T-cell (primary cell): ENCODE measurements around the gene MS4A1. TPM values are rescaled to one million over a fixed set of nuclear protein-coding genes. Genes with fewer than 3 reads are reported as not detected.
A peak's percentile ranks its signal among the peaks of the same experiment; 100 is the strongest.

Source experiments
- ATAC-seq, 4 experiments: fragments of 200-7000 bp in 3 of 4; fragments of 150-1000 bp in 1 of 4; cut with Tn5 transposase; replicated peaks in 1 of 4; 1 replicate in 3 of 4; 2 replicates in 1 of 4; pipeline ENCODE4 v1.10.0; 2021; ENCODE audit warnings: moderate library complexity in 3 of 4, mild to moderate bottlenecking in 2 of 4, moderate number of reproducible peaks in 1 of 4
- CTCF ChIA-PET, 2 donors: fragments of 300-600 bp; sonication (Branson Sonifier 250); formaldehyde crosslinking; loops; one replicate each; lab custom pipeline; 2022; ENCODE audit warnings: antibody characterized with exemption in 2 of 2; lab: Charles Lee
- POLR2A ChIA-PET, 2 donors: fragments of 300-600 bp; sonication (Branson Sonifier 250); formaldehyde crosslinking; loops; one replicate each; lab custom pipeline; 2022; ENCODE audit warnings: antibody characterized with exemption in 2 of 2; lab: Charles Lee
- DNase-seq, 35 experiments: peaks; one replicate each; pipeline versions ENCODE4 v3.0.0 to v3.0.0-alpha.2; 2013 to 2023
- H3K27ac ChIP-seq: one replicate; pipeline ENCODE4 v1.5.1; 2013; ENCODE audit warnings: low read length
- H3K27me3 ChIP-seq, 2 experiments: replicated peaks in 1 of 2; 1 replicate in 1 of 2; 2 replicates in 1 of 2; pipeline versions ENCODE4 v1.6.1 to v1.7.0; 2013; ENCODE audit warnings: low read length in 1 of 2, mixed read lengths in 1 of 2; ENCODE audit not compliant: control insufficient read depth in 2 of 2, insufficient read depth in 2 of 2; ENCODE audit errors: extremely low read depth in 1 of 2
- H3K36me3 ChIP-seq, 2 donors: 1 replicate in 1 of 2; 2 replicates in 1 of 2; pipeline versions ENCODE4 v1.6.1 to v1.7.0; 2013; ENCODE audit warnings: low read length in 1 of 2; ENCODE audit not compliant: control insufficient read depth in 2 of 2, insufficient read depth in 1 of 2; ENCODE audit errors: extremely low read depth in 1 of 2
- H3K4me1 ChIP-seq, 2 experiments: 1 replicate in 1 of 2; 2 replicates in 1 of 2; pipeline versions ENCODE4 v1.6.1 to v1.7.0; 2013; ENCODE audit warnings: low read length in 2 of 2, mixed read lengths in 1 of 2; ENCODE audit not compliant: insufficient read depth in 2 of 2, control insufficient read depth in 1 of 2; ENCODE audit errors: extremely low read depth in 1 of 2
- H3K4me3 ChIP-seq, 2 donors: 1 replicate in 1 of 2; 2 replicates in 1 of 2; pipeline versions ENCODE4 v1.5.1 to v1.7.0; 2013; ENCODE audit warnings: mild to moderate bottlenecking in 2 of 2, low read length in 1 of 2, moderate library complexity in 1 of 2; ENCODE audit not compliant: control insufficient read depth in 1 of 2; ENCODE audit errors: extremely low read depth in 1 of 2
- H3K9me3 ChIP-seq: 2 replicates; pipeline ENCODE4 v1.7.0; 2013
- H3K27ac Mint-ChIP-seq, 2 donors: one replicate each; pipeline ENCODE4 v1.8.0; 2020 to 2021; ENCODE audit warnings: mild to moderate bottlenecking in 2 of 2, mixed read lengths in 2 of 2
- H3K27me3 Mint-ChIP-seq, 2 donors: one replicate each; pipeline ENCODE4 v1.8.0; 2021 to 2022; ENCODE audit warnings: mixed read lengths in 2 of 2
- H3K36me3 Mint-ChIP-seq: one replicate; pipeline ENCODE4 v1.8.0; 2021; ENCODE audit warnings: mixed read lengths
- H3K4me1 Mint-ChIP-seq, 3 donors: one replicate each; pipeline ENCODE4 v1.8.0; 2020 to 2022; ENCODE audit warnings: mixed read lengths in 3 of 3, mild to moderate bottlenecking in 1 of 3
- H3K4me3 Mint-ChIP-seq, 3 donors: one replicate each; pipeline ENCODE4 v1.8.0; 2020 to 2022; ENCODE audit warnings: mild to moderate bottlenecking in 3 of 3, mixed read lengths in 3 of 3, moderate library complexity in 3 of 3
- H3K9me3 Mint-ChIP-seq, 3 donors: one replicate each; pipeline ENCODE4 v1.8.0; 2020 to 2022; ENCODE audit warnings: mixed read lengths in 3 of 3
- WGBS: methylation state at CpG from one replicate; pipeline ENCODE4 v1.1.5; 2013; ENCODE audit warnings: missing lambda C conversion rate; ENCODE audit not compliant: insufficient coverage; 5-methylcytosine and 5-hydroxymethylcytosine counted together
- total RNA-seq, 35 experiments: library from RNA in 6 of 35; stranded (reverse) in 6 of 35; fragments of 120-200 nt in 1 of 35; gene quantifications; one replicate each; pipeline versions ENCODE4 v1.2.1 to v1.2.4 and lab custom pipeline; 2013 to 2026

The MS4A1 gene
- total RNA-seq, 5 donors from 2014 or later (not counting 1 experiment from before 2014, with no cell fraction given): 5.6 to 54.1 (median 14.5) TPM

GRCh38 chr11:60493454-60493853, 37.8 kb downstream of the MS4A1 start:
- ChIA-PET POLR2A (interaction anchor here in 1 of 2 donors (0.6 kb wide), 1 partner anchor 87 kb away, joined by 3 read pairs; no protein-coding TSS in a partner anchor), CTCF (no interaction called here)
- Histone ChIP-seq H3K27ac (no peak overlapping the region), H3K36me3 (no peaks in the 10 kb centered on the region), H3K4me3 (no peak overlapping the region), H3K4me1 (no peaks in the 10 kb centered on the region), H3K9me3 (no peaks in the 10 kb centered on the region), H3K27me3 (peaks cover 0 to 2% of the 10 kb centered on the region in 2 experiments)
- peaks cover 16 to 21% of the 10 kb centered on the region in 2 donors for H3K27me3 Mint-ChIP-seq
- WGBS: no CpG with 5 or more reads among the region's 2 CpGs
- DNase-seq: no peak
- H3K4me3 Mint-ChIP-seq: no peak overlapping the region
- no peaks in the 10 kb centered on the region for H3K36me3 Mint-ChIP-seq
- no peak for ATAC-seq
- H3K27ac Mint-ChIP-seq: no peak overlapping the region
- H3K4me1 Mint-ChIP-seq: no peaks in the 10 kb centered on the region
- H3K9me3 Mint-ChIP-seq: no peaks in the 10 kb centered on the region

- H3K27me3 ChIP-seq: no peaks in the 10 kb centered on the region
- H3K27ac Mint-ChIP-seq: no peak overlapping the region
- ATAC-seq (no peak), DNase-seq (no peak)
- ChIA-PET CTCF (no interaction called here), POLR2A (no interaction called here)
- H3K4me3 Mint-ChIP-seq: no peak overlapping the region
- no peaks in the 10 kb centered on the region for H3K9me3 Mint-ChIP-seq
- H3K27ac ChIP-seq: no peak overlapping the region
- no peaks in the 10 kb centered on the region for H3K4me1 ChIP-seq
- H3K4me3 ChIP-seq: no peak overlapping the region
- no peaks in the 10 kb centered on the region for H3K9me3 ChIP-seq
- 50% methylated on average over 1 of the region's 2 CpGs for WGBS
- no peaks in the 10 kb centered on the region for H3K36me3 Mint-ChIP-seq
- peaks cover 9 to 11% of the 10 kb centered on the region in 2 donors for H3K27me3 Mint-ChIP-seq
- no peaks in the 10 kb centered on the region for H3K36me3 ChIP-seq
- no peaks in the 10 kb centered on the region for H3K4me1 Mint-ChIP-seq
Observed at GRCh38 chr11:60498399-60498798, 42.8 kb downstream of the MS4A1 start.

- 7% methylated on average over 1 of the region's 4 CpGs for WGBS
- Histone ChIP-seq H3K4me3 (no peak overlapping the region), H3K4me1 (no peaks in the 10 kb centered on the region), H3K36me3 (no peaks in the 10 kb centered on the region), H3K27me3 (no peaks in the 10 kb centered on the region), H3K9me3 (no peaks in the 10 kb centered on the region), H3K27ac (no peak overlapping the region)
- H3K4me3 Mint-ChIP-seq: no peak overlapping the region
- no peak overlapping the region for H3K27ac Mint-ChIP-seq
- peaks cover 9 to 11% of the 10 kb centered on the region in 2 donors for H3K27me3 Mint-ChIP-seq
- ATAC-seq (no peak), DNase-seq (no peak)
- peaks cover 0 to 2% (median 1%) of the 10 kb centered on the region in 3 donors for H3K4me1 Mint-ChIP-seq
- ChIA-PET POLR2A (no interaction called here), CTCF (no interaction called here)
- H3K9me3 Mint-ChIP-seq: no peaks in the 10 kb centered on the region
- H3K36me3 Mint-ChIP-seq: no peaks in the 10 kb centered on the region
Observed at GRCh38 chr11:60498853-60499252, 43.2 kb downstream of the MS4A1 start.

GRCh38 chr11:60500276-60500910, 44.7 kb downstream of the MS4A1 start:
- ATAC-seq (no peak), DNase-seq (no peak)
- ChIA-PET CTCF (interaction anchor here in 1 of 2 donors (1.1 kb wide), 1 partner anchor 29 kb away, joined by 3 read pairs; no protein-coding TSS in a partner anchor), POLR2A (no interaction called here)
- Mint-ChIP-seq H3K4me1 (peaks cover 7 to 14% (median 11%) of the 10 kb centered on the region in 3 donors), H3K36me3 (no peaks in the 10 kb centered on the region), H3K27me3 (peaks cover 6 to 9% of the 10 kb centered on the region in 2 donors), H3K4me3 (no peak overlapping the region), H3K27ac (no peak overlapping the region), H3K9me3 (no peaks in the 10 kb centered on the region)
- Histone ChIP-seq H3K4me1 (no peaks in the 10 kb centered on the region), H3K9me3 (no peaks in the 10 kb centered on the region), H3K27me3 (no peaks in the 10 kb centered on the region), H3K27ac (no peak overlapping the region), H3K36me3 (no peaks in the 10 kb centered on the region), H3K4me3 (no peak overlapping the region)
- 60% methylated on average over 1 of the region's 3 CpGs for WGBS

- Histone ChIP-seq H3K27me3 (no peaks in the 10 kb centered on the region), H3K9me3 (no peaks in the 10 kb centered on the region), H3K27ac (no peak overlapping the region), H3K36me3 (no peaks in the 10 kb centered on the region), H3K4me3 (no peak overlapping the region), H3K4me1 (no peaks in the 10 kb centered on the region)
- ATAC-seq (no peak), DNase-seq (no peak)
- no peak overlapping the region for H3K27ac Mint-ChIP-seq
- ChIA-PET POLR2A (no interaction called here), CTCF (no interaction called here)
- no peaks in the 10 kb centered on the region for H3K9me3 Mint-ChIP-seq
- no peaks in the 10 kb centered on the region for H3K36me3 Mint-ChIP-seq
- no peak overlapping the region for H3K4me3 Mint-ChIP-seq
- no CpG with 5 or more reads among the region's 3 CpGs for WGBS
- H3K27me3 Mint-ChIP-seq: peaks cover 1 to 7% of the 10 kb centered on the region in 2 donors
- peaks cover 7 to 14% (median 11%) of the 10 kb centered on the region in 3 donors for H3K4me1 Mint-ChIP-seq
Observed at GRCh38 chr11:60502221-60502775, 46.7 kb downstream of the MS4A1 start.

- ChIA-PET CTCF (no interaction called here), POLR2A (no interaction called here)
- H3K27me3 Mint-ChIP-seq: peaks cover 5 to 11% of the 10 kb centered on the region in 2 donors
- peaks cover 7 to 14% (median 11%) of the 10 kb centered on the region in 3 donors for H3K4me1 Mint-ChIP-seq
- Histone ChIP-seq H3K36me3 (no peaks in the 10 kb centered on the region), H3K4me1 (no peaks in the 10 kb centered on the region), H3K4me3 (no peak overlapping the region), H3K27ac (no peak overlapping the region), H3K9me3 (no peaks in the 10 kb centered on the region), H3K27me3 (no peaks in the 10 kb centered on the region)
- peaks cover 0 to 4% (median 0%) of the 10 kb centered on the region in 3 donors for H3K9me3 Mint-ChIP-seq
- H3K4me3 Mint-ChIP-seq: no peak overlapping the region
- DNase-seq: peak in 1 of 35 experiments; percentile 7
- no peak overlapping the region for H3K27ac Mint-ChIP-seq
- no CpG with 5 or more reads among the region's 3 CpGs for WGBS
- no peak for ATAC-seq
- H3K36me3 Mint-ChIP-seq: no peaks in the 10 kb centered on the region
Observed at GRCh38 chr11:60504219-60504905, 48.7 kb downstream of the MS4A1 start.
